Epithelial cell of esophagus (primary cell): Measurements from ENCODE around the gene TRIM17.

Experiments
- DNase-seq: peaks from one replicate; pipeline ENCODE4 v3.0.0; 2010; ENCODE audit warnings: low read depth
- H3K4me3 ChIP-seq: 2 replicates; pipeline ENCODE4 v1.5.1; 2011; ENCODE audit warnings: mild to moderate bottlenecking, low read length, control low read depth
- TF ChIP-seq, protein P1 (sequence below): IDR thresholded peaks from 2 replicates; pipeline ENCODE4 v1.5.1; 2011; ENCODE audit warnings: low read depth, mild to moderate bottlenecking, low read length, control low read depth, inconsistent platforms; ENCODE audit not compliant: insufficient read depth; ENCODE audit errors: missing control alignments

TRIM17 gene

DNA sequence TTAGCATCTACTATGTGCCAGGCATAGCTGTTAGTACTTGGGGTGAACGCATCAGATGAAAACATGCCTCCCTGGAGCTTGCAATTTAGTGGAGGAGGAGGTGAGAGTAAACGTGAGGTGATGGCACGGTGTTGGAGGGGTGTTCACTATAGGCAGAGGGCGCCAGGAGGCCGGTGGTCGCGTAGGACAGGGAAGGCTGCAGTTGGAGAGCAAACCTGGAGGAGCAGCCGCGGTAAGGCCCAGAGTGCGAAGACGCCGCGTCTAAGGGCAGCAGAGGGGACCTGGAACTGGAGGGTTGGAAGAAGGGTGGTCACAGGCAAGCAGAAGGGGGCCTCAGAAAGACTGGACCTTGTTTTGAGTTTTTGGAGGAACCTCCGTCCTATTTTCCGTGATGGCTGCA, 30.2 kb upstream of the TRIM17 start:
- DNase-seq, result no peak
- TF ChIP-seq, protein P1, sequence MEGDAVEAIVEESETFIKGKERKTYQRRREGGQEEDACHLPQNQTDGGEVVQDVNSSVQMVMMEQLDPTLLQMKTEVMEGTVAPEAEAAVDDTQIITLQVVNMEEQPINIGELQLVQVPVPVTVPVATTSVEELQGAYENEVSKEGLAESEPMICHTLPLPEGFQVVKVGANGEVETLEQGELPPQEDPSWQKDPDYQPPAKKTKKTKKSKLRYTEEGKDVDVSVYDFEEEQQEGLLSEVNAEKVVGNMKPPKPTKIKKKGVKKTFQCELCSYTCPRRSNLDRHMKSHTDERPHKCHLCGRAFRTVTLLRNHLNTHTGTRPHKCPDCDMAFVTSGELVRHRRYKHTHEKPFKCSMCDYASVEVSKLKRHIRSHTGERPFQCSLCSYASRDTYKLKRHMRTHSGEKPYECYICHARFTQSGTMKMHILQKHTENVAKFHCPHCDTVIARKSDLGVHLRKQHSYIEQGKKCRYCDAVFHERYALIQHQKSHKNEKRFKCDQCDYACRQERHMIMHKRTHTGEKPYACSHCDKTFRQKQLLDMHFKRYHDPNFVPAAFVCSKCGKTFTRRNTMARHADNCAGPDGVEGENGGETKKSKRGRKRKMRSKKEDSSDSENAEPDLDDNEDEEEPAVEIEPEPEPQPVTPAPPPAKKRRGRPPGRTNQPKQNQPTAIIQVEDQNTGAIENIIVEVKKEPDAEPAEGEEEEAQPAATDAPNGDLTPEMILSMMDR, result no peak
- no peak overlapping the region for H3K4me3 ChIP-seq

DNA sequence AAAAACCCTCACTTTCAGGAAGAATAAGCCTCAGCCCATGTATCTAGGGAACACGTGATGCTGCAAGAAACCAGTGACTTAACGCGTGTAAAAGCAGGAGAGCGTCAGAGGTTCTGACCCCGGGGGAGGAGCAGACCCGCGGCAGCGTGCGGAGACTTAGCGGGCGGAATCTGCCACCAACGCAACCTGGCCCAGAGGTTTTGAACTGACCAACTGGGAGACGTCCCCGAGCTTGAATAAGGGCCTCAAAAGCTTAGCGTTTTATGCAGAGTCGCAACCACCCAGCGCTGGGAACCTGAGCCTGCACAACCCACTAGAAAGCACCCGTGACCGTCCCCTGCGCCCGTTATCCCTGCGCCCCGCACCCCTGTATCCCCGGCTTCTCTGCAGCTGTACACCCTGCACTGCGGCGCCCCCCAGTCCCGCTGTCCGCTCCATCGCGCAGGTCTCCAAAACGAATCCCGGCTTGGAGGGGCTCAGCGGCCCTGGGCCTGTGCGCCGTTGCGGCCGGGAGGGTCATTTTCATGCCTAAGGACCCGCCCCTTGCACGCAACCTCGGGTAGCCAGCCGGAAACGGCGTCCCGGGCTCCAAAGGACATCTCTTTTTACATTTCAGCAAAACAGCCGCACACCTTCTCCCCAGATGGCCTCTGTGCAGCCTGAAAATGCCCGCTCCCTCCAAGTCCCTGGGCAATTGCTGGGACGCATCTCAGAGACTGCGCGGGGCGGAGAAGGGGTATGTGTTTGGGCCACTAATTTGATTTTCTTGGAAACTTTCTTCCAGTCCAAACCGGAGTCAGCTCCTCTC, 29.4 kb upstream of the TRIM17 start:
- DNase-seq, result peak; percentile 52
- H3K4me3 ChIP-seq, result peak overlapping the region; percentile 30
- TF ChIP-seq, protein P1, result no peak

GRCh38 chr1:228445490-228445842, 28.8 kb upstream of the TRIM17 start:
- no peak for DNase-seq
- TF ChIP-seq, protein P1, result no peak
- peak overlapping the region; percentile 30 for H3K4me3 ChIP-seq

DNA sequence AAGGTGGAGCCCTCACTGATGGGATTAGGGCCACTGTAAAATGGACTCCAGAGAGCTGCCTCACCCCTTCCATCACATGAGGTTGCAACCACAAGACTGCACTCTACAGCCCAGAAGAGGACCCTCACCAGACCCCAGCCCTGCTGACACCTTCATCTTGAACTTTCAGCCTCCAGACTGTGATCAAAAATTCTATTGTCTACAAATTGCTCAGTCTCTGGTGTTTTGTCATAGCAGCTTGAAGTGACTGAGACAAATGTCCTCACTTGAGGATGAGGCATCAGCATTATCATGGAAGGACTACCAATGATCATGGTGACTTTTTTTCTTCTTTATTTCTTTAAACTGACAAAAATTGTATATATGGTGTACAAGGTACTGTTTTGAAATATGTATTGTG, 26.7 kb upstream of the TRIM17 start:
- TF ChIP-seq, protein P1, result no peak
- DNase-seq, result no peak
- H3K4me3 ChIP-seq, result no peak overlapping the region

DNA sequence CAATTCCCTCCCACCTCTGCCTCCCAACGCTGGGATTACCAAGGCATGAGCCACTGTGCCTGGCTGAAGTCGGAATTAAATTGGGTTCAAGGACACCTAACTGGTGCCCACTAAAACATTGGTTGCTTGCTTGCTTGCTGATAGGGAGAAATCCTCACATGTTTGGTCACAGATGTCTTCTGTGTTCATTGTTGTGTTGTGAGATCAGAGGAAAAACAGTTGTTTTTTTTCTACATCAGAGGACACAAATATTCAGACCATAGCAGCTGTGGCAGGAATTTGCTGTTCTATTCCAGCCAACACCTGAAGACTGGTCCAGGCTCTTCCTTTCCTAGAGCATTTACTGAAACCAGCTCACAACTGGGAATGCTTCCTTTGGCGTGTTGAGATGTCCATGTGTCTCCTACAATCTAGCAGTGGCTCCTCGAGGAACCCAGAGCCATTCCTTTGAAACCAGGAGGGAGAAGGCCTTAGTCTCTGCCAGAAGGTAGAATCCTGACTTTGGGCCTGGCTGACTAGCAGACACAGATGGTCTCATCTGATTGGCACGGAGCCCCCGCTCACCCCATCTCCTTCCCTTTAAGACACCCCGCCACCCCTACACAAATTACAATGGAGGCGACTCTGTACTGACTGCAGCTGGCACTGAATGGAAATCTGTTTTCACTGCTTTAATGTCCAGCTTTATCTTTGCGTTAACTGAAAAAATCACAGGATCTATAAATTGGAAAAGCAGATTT, 24.3 kb upstream of the TRIM17 start:
- TF ChIP-seq, protein P1, result no peak
- H3K4me3 ChIP-seq, result no peak overlapping the region
- no peak for DNase-seq

- no peak for DNase-seq
- H3K4me3 ChIP-seq, result no peak overlapping the region
- TF ChIP-seq, protein P1, result no peak
Measured at GRCh38 chr1:228438266-228438665, 21.6 kb upstream of the TRIM17 start.
